Breast epithelium (tissue), 3 donors: ENCODE data around the gene FYN.

Experiments
- POLR2A ChIP-seq: fragments of 450-650 bp; IDR thresholded peaks from one replicate; pipeline ENCODE4 v1.6.1; 2016; ENCODE audit warnings: antibody characterized with exemption, mild to moderate bottlenecking, moderate library complexity
- TF ChIP-seq, protein P1 (sequence below), 3 donors: fragments of 450-650 bp; IDR thresholded peaks; one replicate each; pipeline ENCODE4 v1.5.1; 2016 to 2017; ENCODE audit warnings: antibody characterized with exemption in 3 of 3, mild to moderate bottlenecking in 3 of 3, moderate library complexity in 3 of 3

DNA sequence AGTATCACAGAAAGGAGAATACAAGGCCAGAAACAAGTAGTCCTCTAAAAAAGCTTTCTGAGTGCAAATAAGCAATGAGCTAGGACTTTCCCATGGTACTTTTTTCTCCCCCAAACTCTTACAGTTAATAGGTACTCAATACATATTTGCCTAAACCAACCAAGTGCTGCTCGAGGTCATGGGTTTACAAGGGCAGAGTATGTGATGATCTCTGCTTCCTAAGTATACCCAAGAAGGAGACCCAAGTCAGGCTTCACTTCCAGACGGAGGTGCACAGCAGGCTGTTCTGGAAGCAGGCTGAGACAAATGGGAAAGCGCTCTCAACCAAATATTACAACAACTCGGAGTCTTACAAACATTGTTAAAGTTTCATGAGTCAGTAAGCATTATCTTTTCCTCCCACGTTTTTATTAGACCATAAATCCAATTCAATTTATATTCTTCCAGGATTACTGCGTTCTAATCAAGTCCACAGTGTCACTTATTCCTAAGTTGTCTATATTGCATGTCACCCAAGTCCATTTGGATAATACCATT lies 8.1 kb downstream of the FYN start:
- TF ChIP-seq, protein P1, sequence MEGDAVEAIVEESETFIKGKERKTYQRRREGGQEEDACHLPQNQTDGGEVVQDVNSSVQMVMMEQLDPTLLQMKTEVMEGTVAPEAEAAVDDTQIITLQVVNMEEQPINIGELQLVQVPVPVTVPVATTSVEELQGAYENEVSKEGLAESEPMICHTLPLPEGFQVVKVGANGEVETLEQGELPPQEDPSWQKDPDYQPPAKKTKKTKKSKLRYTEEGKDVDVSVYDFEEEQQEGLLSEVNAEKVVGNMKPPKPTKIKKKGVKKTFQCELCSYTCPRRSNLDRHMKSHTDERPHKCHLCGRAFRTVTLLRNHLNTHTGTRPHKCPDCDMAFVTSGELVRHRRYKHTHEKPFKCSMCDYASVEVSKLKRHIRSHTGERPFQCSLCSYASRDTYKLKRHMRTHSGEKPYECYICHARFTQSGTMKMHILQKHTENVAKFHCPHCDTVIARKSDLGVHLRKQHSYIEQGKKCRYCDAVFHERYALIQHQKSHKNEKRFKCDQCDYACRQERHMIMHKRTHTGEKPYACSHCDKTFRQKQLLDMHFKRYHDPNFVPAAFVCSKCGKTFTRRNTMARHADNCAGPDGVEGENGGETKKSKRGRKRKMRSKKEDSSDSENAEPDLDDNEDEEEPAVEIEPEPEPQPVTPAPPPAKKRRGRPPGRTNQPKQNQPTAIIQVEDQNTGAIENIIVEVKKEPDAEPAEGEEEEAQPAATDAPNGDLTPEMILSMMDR (IDR thresholded peaks at IDR 0.05): no peak
- TF ChIP-seq POLR2A: no peak
